Dendritic cell treated with granulocyte-macrophage colony-stimulating factor and Interleukin-4, amounts not matched to agents 40 ng/mL and 50 ng/mL, for 4 days (primary cell): ENCODE results near the gene ZNF485.

ENCODE experiments used
- H3K27ac Mint-ChIP-seq: one replicate; pipeline ENCODE4 v1.8.0; 2022; ENCODE audit warnings: mild to moderate bottlenecking, mixed read lengths
- H3K27me3 Mint-ChIP-seq: one replicate; pipeline ENCODE4 v1.8.0; 2022; ENCODE audit warnings: mild to moderate bottlenecking, mixed read lengths
- H3K36me3 Mint-ChIP-seq: one replicate; pipeline ENCODE4 v1.8.0; 2022; ENCODE audit warnings: low read depth, mixed read lengths
- H3K4me1 Mint-ChIP-seq: one replicate; pipeline ENCODE4 v1.8.0; 2022; ENCODE audit warnings: low read depth, mixed read lengths
- H3K4me3 Mint-ChIP-seq: one replicate; pipeline ENCODE4 v1.8.0; 2022; ENCODE audit warnings: mild to moderate bottlenecking, moderate library complexity, mixed read lengths
- H3K9me3 Mint-ChIP-seq: one replicate; pipeline ENCODE4 v1.8.0; 2022; ENCODE audit warnings: mixed read lengths
- intact Hi-C: fragments of 100-400 bp; cut with micrococcal nuclease; formaldehyde crosslinking; loops from one replicate; pipeline ENCODE4 v1.15.0; 2022

ZNF485 gene

GRCh38 chr10:43667317-43667731 lies 61.1 kb downstream of the ZNF485 start:
- Mint-ChIP-seq H3K36me3 (no peaks in the 10 kb centered on the region), H3K4me3 (no peak overlapping the region), H3K27me3 (peaks cover 46% of the 10 kb centered on the region), H3K4me1 (no peaks in the 10 kb centered on the region), H3K27ac (no peak overlapping the region), H3K9me3 (no peaks in the 10 kb centered on the region)
- intact Hi-C loops, result no loop called here
